DMS 273 (cell line): ENCODE results near the gene RGN.
"Not testable (repeated sequence)": the region's sequence is repeated elsewhere in the genome, so short reads cannot be mapped to it uniquely, and the experiment has no call there.

ENCODE experiments used
- DNase-seq: peaks from one replicate; lab custom pipeline; 2025; ENCODE audit not compliant: unreplicated experiment; lab: John Stamatoyannopoulos, UW

RGN gene

GRCh38 chrX:47116551-47117110 is 38.4 kb downstream of the RGN start:
- DNase-seq: not testable (repeated sequence)

- DNase-seq: not testable (repeated sequence)
Measured at GRCh38 chrX:47124466-47124865, 46.2 kb downstream of the RGN start.

- DNase-seq: peak; percentile 97
Measured at GRCh38 chrX:47129157-47129898, 51.1 kb downstream of the RGN start.

GRCh38 chrX:47129899-47130358 is 51.7 kb downstream of the RGN start:
- peak; percentile 36 for DNase-seq

- DNase-seq: no peak
Measured at GRCh38 chrX:47133493-47133892, 55.2 kb downstream of the RGN start.

GRCh38 chrX:47135650-47136049 is 57.4 kb downstream of the RGN start:
- not testable (repeated sequence) for DNase-seq

- DNase-seq: no peak
Measured at GRCh38 chrX:47138171-47138570, 59.9 kb downstream of the RGN start.
